ENCODE data around the gene ATG2A.

ATG2A gene

DNA sequence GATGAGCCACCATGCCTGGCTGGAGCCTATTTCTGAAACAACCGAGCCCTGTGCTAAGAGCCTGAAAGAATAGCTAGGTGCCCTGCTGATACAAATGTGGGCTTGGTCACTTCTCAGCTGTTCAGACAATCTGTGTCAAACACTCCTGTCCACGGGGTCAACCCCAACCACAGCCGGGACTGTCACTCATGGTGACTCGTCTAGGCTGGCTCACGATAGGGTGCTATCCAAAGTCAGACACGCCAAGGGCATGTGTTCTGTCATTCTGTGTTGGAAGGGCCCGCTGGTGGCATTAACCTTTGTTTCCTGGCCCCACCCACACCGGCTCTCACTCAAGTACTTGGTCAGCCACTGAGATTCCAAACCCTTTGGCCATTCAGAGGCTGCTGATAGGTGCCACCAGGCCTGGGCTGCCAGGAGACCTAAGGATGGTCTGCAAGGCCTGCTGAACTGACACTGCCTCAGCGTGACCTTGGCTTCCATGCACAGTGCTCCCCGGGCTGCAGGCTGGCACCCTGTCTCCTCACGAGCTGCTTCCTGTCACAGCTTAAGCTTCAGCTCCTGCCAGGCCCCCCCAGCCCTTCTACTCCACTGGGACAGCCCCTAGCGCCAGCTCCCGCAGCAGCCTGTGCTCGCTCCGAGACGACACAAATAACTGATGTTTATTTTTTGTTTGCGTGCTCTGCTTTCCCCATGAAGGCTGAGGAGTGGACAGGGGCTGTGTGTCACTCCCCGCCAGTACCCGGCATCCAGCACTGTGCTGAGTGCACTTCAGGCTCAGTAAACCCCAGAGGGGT, 58.3 kb downstream of the ATG2A start:
- in situ Hi-C loops (cut with MboI; ENCODE audit: low sequenced_read_pairs): no loop called here

DNA sequence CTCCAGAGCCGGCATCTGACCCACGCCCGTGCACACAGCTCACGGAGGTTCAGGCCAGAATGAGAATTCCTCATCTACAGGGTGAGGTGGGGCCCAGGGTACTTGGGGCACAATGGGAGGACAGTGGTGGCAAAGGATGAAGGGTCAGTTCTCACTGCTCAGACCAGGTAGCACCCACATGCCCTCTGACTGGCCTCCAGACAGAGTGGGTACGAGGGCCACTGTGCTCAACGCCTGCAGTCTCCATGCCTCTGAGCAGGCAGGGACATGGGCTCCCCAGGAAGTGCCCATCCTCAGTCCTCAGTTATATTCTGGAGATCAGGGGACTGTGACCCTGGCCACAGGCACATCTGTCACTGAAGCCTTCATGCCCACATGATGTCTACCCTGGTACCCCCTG, 59.5 kb downstream of the ATG2A start:
- in situ Hi-C loops (cut with MboI; ENCODE audit: low sequenced_read_pairs): no loop called here

DNA sequence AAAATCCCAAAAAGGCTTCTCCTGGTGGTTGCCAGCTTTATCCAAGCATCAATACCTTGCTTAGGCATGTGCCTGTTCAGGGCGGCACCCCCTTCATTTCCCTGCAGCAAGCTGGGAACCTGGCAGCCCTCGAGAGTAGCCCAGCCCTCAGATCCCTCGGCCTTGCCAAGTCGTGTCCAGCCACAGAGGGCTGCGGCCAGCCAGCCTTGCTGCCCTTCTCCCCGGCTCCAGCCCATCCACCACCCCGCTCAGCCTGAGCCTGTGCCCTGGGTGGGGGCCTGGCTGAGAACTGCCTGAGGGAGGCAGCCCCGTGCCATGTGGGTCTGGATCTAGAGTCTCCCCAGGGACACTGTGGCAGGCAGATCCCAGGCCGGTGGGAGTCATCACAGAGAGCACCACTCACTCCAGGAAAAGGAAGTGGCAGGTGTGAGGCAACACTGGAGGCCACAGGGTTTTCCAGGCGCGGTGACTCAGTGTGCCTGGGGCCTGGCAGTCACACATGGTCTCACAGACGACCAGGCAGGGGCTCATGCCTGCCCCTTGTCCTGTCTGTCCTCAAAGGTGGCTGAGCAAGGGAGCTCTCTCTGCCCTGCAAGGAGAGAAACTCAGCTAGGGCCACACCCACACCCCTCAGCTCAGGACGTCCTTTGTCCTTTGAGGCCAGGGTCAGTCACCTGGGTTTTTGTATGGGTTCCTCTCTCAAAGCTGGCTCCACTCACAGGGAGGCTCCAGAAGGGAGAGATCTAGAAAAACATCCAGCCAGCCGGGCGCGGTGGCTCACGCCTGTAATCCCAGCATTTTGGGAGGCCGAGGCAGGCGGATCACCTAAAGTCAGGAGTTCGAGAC, 60.4 kb downstream of the ATG2A start:
- in situ Hi-C loops (cut with MboI; ENCODE audit: low sequenced_read_pairs): no loop called here

DNA sequence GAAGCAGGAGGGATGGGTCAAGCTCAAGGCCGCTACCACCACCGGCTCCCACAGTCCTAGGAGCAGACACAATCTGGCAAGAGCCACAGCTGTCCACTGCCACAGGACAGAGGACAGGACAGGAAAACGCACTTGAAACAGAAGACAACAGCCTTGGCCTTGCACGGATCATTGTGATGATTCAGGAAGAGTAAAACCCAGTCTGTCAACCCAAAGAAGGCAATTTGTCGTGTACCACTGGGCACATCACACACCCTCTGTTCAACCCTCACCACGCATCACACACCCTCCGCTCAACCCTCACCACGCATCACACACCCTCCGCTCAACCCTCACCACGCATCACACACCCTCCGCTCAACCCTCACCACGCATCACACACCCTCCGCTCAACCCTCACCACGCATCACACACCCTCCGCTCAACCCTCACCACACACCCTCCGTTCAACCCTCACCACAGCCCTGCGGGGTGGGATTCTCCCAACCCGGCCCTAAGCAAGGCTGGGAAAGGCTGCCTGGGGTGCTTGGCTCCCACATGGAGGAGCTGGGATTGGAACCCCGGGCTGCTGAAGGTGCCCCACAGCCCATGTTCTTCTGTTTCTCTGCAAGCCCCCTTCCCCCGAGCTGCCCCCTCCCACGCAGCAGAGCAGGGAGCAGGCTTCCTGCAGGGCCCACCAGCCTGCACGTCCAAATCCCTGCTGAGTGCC, 61.3 kb downstream of the ATG2A start:
- in situ Hi-C loops (cut with MboI; ENCODE audit: low sequenced_read_pairs): no loop called here

DNA sequence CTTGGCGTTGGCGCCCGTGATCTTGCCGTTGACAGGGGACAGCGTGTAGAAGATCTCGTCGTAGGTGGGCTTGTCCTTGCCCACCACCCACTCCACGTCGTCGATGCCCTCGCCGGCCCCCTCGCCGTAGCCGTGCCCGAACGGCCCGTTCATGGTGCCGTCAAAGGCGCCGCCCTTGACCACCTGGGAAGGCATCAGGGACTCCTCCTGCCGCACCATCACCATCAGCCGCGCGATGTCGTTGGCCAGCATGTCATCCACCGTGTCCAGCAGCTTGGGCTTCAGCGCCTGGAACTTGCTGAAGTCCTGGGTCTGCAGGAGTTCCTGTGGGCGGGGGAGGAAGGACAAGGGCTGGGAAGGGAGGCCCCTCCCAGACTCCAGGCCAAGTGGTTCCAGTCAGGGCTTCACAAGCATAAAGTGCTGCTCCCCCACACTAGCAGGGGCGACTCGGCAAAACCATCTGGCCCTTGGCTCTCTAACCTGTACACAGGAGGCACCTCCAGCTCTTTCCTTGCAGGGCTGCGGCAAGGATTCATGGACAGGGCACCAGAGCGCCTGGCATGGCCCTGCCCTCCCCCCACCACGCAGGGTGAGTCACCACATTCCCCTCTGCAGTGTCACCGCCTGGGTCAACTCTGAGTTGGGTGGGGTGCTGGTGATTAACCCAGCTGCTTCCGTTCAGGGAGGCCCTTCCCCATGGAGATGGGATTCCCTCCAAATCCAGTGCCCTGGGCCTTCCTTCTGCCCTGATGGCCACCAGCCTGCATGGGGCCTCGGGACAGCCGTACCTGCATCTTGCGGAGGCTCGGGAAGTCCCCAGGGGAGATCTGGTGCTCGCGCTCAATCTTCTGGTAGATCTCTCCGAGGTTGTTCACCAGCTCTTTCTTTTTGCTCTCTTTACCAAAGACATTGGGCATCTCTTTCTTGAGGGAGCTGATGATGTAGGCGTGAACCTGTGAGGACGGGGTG, 62.2 kb downstream of the ATG2A start:
- in situ Hi-C loops (cut with MboI; ENCODE audit: low sequenced_read_pairs): no loop called here

DNA sequence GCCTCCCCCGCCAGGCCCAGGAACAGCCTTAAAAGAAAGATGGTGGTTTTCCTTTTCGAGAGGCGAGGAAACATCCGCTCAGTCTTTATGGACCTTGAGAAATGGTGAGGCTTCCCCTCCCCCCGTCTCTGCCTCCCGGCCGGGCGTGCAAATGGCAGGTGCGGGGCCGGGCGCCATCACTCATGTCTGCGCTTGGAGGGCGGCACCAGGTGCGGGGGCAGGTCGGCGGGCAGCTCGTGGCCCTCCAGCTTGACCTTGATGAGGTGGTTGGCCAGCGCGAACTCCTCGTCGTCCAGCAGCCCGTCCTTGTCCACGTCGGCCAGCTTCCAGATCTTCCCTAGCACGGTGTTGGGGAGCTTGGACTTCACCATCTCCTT, 62.9 kb downstream of the ATG2A start:
- in situ Hi-C loops (cut with MboI; ENCODE audit: low sequenced_read_pairs): no loop called here

DNA sequence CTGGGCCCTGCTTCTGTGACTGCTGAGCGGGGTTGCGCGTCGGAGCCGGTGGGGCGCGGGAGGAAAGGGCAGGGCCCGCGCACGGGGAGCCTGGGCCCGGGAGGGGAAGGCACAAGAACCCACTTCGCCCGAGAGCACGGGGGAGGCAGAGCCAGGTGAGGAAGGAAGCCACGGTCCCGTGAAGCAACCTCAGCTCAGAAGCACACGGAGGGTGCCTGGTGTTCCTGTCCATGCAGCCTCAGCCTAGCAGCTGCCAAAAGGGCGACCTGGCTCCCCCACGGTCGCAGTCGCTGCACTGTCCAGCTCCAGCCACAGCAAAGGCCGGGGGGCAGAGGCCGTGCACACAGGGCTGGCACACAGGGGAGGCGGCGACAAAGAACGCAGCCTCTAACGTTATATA, 63.3 kb downstream of the ATG2A start:
- in situ Hi-C loops (cut with MboI; ENCODE audit: low sequenced_read_pairs): no loop called here

DNA sequence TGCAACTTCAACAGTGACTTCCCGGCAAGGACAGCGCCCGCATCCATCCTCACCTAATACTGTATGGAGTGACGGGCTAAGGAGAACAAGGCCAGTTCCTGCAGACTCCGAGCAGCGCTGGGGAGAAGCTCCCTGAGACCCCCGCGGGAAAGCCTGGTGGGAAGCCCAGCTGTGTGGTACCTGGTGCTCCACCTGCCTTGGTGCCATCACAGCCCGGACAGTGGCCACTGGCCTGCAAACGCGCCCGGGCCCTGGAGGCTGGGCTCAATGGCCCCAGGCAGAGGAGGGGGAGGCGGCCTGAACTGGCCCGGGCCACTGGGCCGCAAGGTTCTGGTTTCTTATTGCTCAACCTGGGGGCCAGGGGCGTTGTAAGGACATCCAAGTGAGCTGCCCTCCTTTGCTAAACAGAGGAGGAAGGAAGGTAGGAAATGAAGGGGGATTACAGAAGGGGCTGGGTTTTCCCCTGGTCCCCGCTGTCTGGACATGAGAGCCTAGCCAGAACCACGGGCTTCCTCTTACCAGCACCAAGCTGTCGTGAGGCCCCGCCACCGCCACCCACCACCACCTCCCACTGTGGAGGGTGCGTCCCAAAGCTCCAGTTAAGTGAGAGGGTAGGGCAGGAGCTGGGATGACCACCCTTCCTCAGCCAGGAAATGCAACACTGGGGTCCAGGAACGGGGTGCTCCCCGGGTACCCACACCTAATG, 64.1 kb downstream of the ATG2A start:
- in situ Hi-C loops (cut with MboI; ENCODE audit: low sequenced_read_pairs): no loop called here

DNA sequence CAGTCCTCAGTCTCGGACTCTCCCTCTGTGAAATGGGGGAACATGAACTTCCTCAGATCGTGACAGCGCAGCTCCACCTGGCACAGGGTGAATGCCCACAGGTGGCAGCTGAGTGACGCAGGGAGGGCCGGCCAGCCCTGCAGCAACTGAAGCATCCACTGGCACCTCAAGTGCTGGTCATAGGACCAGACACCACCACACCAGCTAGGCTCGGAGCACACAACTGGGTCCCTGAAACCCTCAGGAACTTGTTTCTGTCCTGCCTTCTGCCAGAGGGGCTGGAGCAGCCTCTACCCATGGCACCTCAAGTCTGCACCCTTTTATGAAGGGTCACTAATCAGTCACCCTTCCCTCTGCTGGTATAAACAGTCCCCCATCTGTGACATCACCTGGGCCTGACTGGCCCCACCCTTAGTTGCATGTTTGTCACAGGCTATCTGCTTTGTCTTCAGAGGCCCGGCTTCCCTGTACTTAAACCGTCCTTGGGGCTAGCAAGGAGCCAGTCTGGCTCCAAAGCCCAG, 65.1 kb downstream of the ATG2A start:
- in situ Hi-C loops (cut with MboI; ENCODE audit: low sequenced_read_pairs): no loop called here

DNA sequence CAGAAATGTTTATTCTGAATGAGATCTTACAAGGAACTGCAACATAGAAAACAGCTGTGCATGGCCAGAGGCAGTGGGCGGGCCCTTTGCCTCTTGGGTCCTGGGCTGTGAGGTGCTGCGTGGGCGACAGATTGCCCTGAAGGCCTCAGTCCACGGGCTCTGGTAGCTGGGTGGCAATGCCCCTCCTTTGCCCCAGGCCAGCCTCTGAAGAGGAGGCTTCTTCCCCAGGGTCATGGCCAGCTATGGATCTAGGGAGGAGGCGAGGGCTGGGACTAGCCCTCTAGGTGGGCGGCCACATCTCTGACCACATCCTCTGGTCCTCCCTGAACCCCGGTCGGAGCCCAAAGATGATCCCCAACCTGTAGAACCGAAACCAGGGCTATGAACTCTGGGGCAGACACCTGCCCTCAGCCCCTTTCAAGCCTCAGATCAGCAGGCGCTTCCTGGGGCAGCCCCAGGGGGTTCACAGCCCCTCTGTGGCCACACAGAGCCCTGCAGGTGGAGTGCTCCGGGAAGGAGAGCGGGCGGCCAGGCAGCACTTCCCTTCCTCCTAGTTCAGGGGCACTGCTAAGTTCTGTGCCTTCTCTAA, 65.9 kb downstream of the ATG2A start:
- in situ Hi-C loops (cut with MboI; ENCODE audit: low sequenced_read_pairs): no loop called here

DNA sequence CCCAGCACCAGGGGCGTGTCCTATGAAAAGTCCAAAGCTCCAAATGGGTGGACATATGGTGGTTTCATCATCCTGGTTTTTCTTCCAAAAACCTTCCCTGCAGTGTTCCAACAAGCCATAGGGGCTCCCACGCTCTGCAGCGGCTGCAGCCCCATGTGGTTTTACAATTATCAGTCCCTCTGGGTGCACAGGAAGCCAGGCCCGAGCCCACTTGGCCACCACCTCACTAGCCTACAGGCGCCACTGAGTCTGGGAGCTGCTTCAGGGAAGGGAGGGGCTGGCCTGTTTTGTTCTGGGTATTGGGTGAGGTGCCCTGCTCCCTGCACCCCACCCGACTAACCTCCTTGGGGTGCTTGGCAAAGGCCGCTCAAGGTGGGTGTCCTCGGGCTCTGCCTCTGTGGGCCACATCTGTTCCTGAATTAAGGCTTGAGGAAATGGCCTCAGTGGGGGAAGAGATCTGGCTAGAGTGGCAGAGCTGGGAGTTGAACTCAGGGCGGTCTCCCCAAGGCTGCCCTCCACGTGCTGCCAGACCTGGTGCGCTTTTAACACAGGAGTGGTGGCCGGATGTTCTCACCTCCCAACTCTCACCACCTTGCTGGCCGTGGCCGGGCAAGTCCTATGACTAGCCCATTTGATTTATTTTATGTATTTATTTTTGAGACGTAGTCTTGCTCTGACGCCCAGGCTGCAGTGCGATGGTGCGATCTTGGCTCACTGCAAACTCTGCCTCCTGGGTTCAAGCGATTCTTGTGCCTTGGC, 67.2 kb downstream of the ATG2A start:
- in situ Hi-C loops (cut with MboI; ENCODE audit: low sequenced_read_pairs): loop anchor here (5.0 to 10.0 kb wide), 2 partner anchors 43 to 265 kb away; partner anchors contain the start of genes TM7SF2 and ZNHIT2

DNA sequence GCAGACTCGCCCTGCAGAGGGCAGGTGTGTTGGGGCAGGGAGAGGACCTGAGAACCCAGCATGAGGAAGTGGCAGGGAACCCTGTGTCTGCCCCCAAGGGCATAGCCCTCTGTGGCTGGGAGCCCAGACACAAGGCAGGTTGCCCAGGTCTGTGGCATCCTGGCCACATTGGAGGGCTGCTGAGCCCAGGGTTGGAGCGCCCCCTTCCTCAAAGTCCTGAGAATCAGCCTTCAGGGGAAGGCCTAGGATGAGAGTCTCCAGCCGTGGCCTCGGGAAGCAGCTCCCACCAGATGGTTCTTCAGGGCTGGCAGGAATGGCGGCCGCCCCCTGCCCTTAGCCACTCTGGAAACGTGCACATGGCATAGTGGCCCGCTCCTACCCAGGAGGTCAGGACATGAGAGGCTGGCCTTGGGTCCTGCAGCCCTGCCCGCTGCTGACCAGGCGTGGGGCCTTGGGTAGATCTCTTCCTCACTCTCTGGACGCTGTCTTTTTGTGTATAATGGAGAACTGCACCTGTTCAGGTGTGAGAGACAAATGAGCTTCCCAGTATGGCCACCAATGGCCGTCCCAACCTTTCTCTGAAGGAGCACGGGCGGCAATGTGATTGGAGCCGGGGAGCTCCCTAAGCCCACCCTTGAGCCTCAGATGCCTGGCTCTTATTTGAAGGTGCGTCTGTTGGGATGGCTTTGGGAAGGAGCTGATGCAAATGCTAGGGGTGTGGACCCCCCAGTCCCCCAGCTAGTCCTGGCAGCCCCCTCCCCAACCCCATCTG, 68.0 kb downstream of the ATG2A start:
- in situ Hi-C loops (cut with MboI; ENCODE audit: low sequenced_read_pairs): loop anchor here (5.0 to 10.0 kb wide), 2 partner anchors 43 to 266 kb away; partner anchors contain the start of genes TM7SF2 and ZNHIT2

DNA sequence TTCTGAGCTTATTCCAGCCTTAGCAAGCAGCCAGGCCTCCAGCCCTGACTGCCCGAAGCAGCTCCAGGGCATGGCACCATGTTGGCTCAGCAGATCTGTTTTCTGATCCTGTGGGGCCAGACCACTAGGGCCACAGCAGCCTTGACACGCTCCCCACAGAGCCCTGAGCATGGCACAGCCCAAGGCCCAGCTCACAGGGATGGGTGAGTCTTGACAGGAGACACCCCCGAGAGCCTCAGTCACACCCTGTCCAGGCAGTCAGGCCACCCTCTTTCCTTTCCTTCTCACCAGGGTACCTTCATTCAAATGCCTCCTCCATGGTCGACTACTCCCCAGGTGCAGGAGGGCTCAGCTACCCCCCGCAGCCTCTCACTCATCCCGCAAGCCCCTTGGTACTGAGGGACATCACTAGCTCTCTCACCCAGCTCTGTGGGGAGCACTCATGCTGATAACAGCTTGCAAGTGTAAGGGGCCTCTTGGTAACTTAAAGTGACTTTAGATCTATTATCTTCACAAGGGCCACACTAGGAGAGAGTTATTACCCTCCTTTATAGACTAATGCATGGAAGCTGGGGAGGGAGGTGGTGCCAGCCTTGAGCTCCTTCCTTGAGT, 68.7 kb downstream of the ATG2A start:
- in situ Hi-C loops (cut with MboI; ENCODE audit: low sequenced_read_pairs): loop anchor here (5.0 to 10.0 kb wide), 2 partner anchors 44 to 266 kb away; partner anchors contain the start of genes TM7SF2 and ZNHIT2

DNA sequence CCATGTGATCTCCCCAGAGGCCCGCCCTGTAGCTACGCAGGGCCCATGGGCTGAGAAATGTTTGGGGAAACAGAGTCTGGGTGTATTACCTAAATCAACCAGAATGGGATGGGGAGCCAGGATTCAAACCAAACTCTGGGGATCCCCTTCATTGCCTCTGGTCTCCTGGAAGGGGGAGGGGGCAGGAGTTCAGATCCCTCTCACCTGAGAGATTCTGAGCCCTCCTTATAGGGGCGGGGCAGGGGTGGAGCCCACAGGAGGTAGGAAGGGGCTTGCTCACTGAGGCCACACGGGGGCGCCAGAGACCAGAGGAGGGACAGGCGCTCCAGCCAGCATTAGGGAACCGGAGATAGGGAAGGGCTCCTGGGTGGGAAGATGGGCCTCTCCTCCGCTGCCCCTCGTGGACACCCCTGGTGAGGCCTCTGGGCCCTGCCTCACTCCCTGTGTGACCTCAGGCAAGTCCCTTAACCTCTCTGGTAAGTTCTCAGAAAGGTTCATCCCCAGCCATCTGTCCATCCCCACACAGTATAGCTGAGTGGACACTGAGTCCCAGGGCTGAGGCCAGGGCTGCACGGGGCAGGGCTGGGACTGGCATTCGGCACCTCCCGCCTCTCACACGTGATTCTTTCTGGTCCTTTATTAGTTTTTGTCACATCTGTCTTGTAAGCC, 69.9 kb downstream of the ATG2A start:
- in situ Hi-C loops (cut with MboI; ENCODE audit: low sequenced_read_pairs): loop anchor here (5.0 to 10.0 kb wide), 2 partner anchors 45 to 268 kb away; partner anchors contain the start of genes TM7SF2 and ZNHIT2

DNA sequence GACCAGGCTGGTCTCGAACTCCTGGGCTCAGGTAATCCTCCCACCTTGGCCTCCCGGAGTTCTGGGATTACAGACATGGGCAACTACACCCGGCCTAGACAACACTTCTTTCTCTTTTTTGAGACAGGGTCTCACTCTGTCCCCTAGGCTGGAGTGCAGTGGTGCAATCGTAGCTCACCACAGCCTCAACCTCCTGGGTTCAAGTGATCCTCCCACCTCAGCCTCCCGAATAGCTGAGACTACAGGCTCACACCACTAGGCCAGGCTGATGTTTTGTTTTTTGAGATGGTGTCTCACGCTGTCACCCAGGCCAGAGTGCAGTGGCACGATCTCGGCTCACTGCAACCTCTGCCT, 71.3 kb downstream of the ATG2A start:
- in situ Hi-C loops (cut with MboI; ENCODE audit: low sequenced_read_pairs): loop anchor here (5.0 to 10.0 kb wide), 2 partner anchors 47 to 269 kb away; partner anchors contain the start of genes TM7SF2 and ZNHIT2

DNA sequence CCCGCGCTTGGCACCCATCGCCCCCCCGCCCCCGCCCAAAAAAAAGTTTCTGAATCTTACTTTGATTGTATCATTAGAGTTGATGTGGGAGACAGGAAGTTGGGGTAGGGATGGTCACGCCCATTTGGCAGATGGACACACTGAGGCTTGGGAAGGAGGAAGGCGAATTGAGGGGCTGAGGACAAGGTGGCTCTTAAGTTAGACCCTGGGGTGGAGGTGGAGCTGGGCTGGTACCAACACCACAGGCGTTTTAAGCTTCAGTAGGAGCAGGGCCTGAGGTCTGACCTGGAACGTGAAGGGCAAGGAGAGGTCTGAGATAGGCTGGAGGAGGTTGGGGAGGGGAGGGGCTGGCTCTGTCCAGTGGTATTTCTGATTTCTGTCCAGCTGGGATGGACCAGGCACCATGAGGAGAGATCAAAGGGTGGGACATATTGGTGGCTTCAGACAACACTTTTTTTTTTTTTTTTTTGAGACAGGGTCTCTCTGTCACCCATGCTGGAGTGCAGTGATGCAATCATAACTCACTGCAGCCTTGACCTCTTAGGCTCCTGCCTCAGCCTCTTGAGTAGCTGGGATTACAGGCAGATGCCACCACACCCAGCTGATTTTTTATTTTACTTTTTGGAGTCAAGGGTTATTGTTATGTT, 71.8 kb downstream of the ATG2A start:
- in situ Hi-C loops (cut with MboI; ENCODE audit: low sequenced_read_pairs): loop anchor here (5.0 to 10.0 kb wide), 2 partner anchors 47 to 270 kb away; partner anchors contain the start of genes TM7SF2 and ZNHIT2

Data from HL-60/S4 (cell line).